ENCODE measurements around the gene ACAP2. TPM values are rescaled to one million over a fixed set of nuclear protein-coding genes. Genes with fewer than 3 reads are reported as not detected.

ACAP2 gene
- total RNA-seq, 4 donors from 2014 or later: 63.1 to 79.6 (median 68.2) TPM

DNA sequence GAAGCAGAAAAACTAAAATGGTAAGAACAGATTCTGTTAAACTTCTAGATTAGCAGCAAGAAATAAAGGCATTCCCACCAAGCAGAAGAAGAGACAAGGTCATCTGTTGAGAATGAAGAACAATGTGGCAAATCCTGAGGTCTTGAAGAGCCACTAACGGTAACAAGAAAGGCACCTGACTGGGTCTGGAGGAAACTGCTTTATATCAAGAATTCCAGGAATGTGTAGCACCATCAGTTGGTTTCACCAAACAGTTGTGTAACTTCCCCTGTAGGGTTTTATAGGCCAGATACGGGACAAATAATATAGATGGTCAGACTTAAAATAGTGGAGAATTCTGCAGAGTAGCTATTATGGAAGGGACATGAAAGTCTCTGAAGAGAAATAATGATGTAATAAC lies 57.3 kb downstream of the ACAP2 start:
- TF ChIP-seq, protein P1, sequence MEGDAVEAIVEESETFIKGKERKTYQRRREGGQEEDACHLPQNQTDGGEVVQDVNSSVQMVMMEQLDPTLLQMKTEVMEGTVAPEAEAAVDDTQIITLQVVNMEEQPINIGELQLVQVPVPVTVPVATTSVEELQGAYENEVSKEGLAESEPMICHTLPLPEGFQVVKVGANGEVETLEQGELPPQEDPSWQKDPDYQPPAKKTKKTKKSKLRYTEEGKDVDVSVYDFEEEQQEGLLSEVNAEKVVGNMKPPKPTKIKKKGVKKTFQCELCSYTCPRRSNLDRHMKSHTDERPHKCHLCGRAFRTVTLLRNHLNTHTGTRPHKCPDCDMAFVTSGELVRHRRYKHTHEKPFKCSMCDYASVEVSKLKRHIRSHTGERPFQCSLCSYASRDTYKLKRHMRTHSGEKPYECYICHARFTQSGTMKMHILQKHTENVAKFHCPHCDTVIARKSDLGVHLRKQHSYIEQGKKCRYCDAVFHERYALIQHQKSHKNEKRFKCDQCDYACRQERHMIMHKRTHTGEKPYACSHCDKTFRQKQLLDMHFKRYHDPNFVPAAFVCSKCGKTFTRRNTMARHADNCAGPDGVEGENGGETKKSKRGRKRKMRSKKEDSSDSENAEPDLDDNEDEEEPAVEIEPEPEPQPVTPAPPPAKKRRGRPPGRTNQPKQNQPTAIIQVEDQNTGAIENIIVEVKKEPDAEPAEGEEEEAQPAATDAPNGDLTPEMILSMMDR (IDR thresholded peaks at IDR 0.05; ENCODE audit: low read depth): no peak

DNA sequence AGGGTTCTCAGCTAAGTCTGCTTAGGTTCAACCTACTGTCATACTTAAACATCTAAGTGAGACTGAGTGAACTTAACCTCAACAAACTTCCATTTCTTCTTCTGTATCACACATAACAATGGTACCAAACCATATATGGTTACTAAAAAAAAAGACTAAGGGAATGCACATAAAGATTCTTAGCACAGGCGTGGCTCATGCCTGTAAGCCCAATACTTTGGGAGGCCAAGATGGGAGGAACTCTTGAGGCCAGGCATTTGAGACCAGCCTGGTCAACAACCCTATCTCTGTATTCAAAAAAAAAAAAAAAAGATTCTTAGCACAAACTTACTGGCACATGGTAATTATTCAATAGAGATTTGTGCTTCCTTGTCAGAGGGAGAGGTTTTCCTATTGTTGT lies 57.9 kb downstream of the ACAP2 start:
- TF ChIP-seq, protein P1 (IDR thresholded peaks at IDR 0.05; ENCODE audit: low read depth): no peak

DNA sequence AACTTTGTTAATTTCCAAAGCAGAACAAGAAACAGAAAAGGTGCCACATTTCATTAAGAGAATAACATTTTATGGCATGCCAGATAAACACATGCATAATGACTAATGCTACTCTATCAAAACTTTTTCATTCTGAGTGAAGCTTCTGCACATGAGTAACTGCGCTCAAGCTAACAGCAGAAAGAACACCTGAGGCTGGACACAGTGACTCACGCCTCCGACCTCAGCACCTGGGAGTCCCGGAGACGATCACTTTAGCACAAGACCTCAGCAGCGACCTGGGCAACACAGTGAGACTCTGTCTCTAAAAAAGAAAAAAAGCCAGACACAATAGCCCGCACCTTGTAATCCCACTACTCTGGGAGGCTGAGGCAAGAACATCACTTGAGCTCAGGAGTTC lies 70.6 kb downstream of the ACAP2 start:
- TF ChIP-seq, protein P1 (IDR thresholded peaks at IDR 0.05; ENCODE audit: low read depth): no peak

DNA sequence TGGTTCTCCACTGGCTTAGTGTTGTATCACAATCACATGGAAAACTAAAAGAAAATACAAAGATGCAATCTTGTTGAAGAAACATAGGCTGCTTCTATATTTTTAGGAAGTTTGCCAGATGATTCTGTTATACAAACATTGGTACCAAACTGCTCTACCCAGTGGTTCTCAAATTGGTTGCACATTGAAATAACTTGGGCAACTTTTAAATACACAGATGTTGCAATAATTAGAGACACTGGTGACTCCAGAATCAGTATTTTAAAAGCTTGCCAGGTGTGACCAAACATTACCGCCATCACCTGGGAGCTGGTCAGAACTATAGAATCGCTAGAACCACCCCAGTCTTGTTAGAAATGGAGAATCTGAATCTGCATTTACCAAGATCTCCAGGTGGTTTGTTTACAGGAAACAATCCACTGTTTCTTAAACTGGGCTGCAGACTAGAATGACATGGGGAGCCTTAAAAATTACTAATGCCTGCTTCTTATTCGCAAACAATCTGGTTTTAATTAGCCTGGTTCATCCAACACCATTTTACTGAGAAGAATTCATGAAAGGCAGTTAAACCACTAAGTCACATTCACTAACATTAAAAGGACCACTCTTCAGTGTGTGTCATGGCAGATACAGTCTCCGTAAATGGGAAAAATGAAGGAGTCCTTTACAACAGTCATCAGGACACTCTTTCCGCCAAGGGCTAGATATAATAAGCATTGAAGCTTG lies 76.5 kb downstream of the ACAP2 start:
- TF ChIP-seq, protein P1 (IDR thresholded peaks at IDR 0.05; ENCODE audit: low read depth): no peak

DNA sequence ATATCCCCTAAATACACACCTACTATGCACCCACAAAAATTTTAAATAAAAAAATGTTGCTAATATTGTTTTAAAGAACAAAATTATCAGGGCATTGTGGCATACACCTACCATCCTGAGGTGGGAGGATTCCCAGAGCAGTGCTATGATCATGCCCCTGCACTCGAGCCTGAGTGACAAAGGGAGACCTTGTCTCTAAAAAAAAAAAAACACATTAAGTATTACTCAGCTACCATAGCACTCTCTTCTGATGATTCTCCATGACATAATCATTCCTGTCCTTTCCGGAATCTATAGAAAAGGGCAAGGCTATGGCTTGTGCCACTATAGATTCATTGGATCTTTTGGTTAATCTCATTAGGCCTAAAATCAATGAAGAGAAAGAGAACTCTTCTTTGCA lies 77.4 kb downstream of the ACAP2 start:
- TF ChIP-seq, protein P1 (IDR thresholded peaks at IDR 0.05; ENCODE audit: low read depth): no peak

DNA sequence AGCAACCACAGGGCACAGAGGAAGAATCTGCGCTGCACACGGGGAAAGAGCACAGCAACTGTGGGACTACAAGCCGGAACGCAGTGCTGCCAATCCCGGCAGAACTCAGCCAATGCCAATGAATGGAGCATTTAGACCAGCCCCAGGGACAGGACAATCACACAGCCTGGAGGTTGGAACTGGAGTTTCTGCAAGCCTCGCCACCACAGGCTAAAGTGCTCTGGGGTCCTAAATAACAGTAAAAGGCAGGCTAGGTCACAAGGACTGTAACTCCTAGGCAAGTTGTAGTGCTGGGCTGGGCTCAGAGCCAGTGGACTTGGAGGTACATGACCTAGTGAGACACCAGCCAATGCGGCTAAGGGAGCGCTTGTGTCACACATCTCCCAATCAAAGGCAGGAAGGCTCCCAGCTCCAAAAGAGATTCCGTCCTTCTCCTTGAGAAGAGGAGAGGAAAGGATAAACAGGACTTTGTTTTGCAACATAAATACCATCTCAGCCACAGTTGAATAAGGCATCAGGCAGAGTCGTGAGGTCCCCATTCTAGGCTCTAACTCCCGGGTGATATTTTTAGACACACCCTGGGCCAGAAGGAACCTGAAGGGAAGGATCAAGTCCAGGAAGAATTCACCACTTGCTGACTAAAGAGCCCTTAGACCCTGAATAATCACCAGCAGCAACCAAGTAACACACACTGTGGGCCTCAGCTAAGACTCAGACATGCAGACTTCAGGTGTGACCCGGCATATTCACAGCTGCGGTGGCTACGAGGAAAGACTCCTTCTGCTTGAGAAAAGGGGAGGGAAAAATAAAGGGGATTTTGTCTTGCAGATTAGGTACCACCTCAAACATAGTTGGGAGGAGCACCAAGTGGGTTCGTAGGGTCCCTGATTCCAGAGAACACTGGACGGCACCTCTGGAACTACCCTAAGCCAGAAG lies 86.4 kb downstream of the ACAP2 start:
- TF ChIP-seq, protein P1 (IDR thresholded peaks at IDR 0.05; ENCODE audit: low read depth): no peak

DNA sequence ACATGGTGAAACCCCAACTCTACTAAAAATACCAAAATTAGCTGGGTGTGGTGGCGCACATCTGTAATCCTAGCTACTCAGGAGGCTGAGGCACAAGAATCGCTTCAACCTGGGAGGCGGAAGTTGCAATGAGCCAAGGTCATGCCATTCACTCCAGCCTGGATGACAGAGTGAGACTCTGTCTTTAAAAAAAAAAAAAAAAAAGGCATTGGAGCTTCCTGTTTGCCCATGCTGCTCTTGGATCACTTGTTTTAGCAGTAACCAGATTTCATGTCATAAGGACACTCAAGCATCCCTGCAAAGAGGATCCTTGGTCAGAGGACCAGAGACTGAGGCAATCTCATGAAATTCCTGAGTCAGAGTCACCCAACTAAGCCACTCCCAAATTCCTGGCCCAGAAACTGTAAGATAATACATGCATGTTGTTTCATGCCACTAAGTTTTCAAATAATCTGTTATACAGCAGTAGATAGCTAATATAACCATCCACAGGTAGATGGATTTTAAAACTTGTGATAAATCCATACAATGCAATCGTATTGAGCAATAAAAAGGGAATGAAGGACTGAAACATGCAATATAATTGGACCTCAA lies 89.8 kb downstream of the ACAP2 start:
- TF ChIP-seq, protein P1 (IDR thresholded peaks at IDR 0.05; ENCODE audit: low read depth): no peak
